Measurements from ENCODE around the gene JAM3. TPM values are rescaled to one million over a fixed set of nuclear protein-coding genes. Genes with fewer than 3 reads are reported as not detected.

Gene JAM3
- total RNA-seq, 1 donor from 2014 or later, result 17.6 TPM

DNA sequence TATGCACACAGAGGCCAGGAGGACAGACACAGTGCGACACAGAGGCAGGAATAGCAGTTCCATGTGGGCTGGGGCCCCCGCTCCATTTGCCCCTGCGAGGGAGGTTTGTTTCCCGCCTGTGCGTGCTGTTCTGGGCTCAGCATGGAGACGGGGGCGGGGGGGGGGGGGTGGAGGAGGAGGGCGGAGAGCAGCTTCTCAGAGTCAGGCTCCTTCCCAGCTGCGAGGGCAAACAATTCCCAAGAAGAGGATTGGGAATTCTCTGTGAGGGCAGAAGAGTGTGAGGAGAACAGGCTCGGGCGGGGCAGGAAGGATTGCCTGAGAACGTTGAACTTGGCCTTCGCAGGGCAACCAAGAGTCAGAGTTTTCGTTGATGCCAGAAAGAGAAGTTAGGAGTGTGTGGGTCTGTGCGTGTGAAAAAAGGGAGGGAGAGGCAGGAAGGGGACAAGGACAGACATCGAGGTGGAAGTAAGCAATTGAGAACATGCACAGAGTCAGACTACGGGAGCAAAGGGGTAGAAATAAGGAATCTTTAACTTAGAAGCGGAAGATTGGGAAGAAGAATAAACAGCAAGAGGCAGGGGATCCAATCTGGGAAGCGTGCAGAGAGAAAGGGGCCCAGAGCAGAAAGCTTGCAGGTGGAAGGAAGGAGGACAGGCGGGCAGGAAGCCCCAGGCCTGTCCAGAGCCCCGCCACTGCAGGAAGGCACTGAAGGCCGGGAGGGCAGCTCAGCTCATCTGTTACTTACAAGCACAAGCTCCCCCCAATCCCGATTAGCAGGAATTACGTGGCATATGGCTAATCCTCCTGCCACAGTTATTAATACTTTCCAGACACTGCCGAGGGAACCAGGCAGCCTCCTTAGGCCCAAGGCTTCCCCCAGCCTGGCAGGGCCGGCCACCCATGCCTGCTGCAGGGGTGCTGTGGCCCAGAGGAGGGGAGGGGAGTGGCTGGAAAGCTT lies 15.6 kb upstream of the JAM3 start:
- no peaks in the 10 kb centered on the region for H3K9me3 Mint-ChIP-seq
- ChIA-PET CTCF (interaction anchor here (1.0 kb wide), 1 partner anchor 86 kb away, joined by 3 read pairs; no protein-coding TSS in a partner anchor), POLR2A (no interaction called here)
- ATAC-seq (ENCODE audit: low read depth), result no peak
- H3K4me1 Mint-ChIP-seq, result peaks cover 2% of the 10 kb centered on the region
- DNase-seq, result no peak
- H3K4me3 Mint-ChIP-seq, result no peak overlapping the region
- H3K27ac Mint-ChIP-seq, result no peak overlapping the region
- H3K36me3 Mint-ChIP-seq (ENCODE audit: low read depth), result no peaks in the 10 kb centered on the region
- H3K27me3 Mint-ChIP-seq, result peaks cover 24% of the 10 kb centered on the region
- TF ChIP-seq, protein P1, sequence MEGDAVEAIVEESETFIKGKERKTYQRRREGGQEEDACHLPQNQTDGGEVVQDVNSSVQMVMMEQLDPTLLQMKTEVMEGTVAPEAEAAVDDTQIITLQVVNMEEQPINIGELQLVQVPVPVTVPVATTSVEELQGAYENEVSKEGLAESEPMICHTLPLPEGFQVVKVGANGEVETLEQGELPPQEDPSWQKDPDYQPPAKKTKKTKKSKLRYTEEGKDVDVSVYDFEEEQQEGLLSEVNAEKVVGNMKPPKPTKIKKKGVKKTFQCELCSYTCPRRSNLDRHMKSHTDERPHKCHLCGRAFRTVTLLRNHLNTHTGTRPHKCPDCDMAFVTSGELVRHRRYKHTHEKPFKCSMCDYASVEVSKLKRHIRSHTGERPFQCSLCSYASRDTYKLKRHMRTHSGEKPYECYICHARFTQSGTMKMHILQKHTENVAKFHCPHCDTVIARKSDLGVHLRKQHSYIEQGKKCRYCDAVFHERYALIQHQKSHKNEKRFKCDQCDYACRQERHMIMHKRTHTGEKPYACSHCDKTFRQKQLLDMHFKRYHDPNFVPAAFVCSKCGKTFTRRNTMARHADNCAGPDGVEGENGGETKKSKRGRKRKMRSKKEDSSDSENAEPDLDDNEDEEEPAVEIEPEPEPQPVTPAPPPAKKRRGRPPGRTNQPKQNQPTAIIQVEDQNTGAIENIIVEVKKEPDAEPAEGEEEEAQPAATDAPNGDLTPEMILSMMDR (IDR thresholded peaks at IDR 0.05), result no peak
- intact Hi-C loops (cut with micrococcal nuclease), result loop anchor here (5.0 kb wide), 1 partner anchor 174 kb away; no protein-coding TSS in a partner anchor

DNA sequence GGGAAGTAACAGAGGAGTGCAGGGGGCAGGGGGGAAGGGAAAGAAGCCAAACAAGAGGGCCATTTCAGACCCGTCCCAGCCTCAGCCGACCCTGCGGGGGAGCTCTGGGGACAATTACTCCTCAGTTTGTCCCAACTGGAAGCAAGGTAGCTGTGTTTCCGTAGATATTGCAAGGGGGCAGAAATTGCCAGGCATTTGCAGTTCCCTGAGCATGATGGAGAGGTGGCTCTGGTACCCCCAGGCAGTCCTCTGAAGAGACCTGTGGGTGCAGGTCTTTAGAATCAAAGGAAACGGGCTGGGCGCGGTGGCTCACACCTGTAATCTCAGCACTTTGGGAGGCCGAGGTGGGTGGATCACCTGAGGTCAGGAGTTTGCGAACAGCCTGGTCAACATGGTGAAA lies 13.8 kb upstream of the JAM3 start:
- H3K27ac Mint-ChIP-seq, result peak overlapping the region; percentile 22
- ChIA-PET POLR2A (no interaction called here), CTCF (no interaction called here)
- H3K4me3 Mint-ChIP-seq, result no peak overlapping the region
- no peaks in the 10 kb centered on the region for H3K36me3 Mint-ChIP-seq (ENCODE audit: low read depth)
- no peak for DNase-seq
- ATAC-seq (ENCODE audit: low read depth), result no peak
- intact Hi-C loops (cut with micrococcal nuclease), result no loop called here
- TF ChIP-seq, protein P1 (IDR thresholded peaks at IDR 0.05), result no peak
- H3K4me1 Mint-ChIP-seq, result peaks cover 2% of the 10 kb centered on the region
- peaks cover 23% of the 10 kb centered on the region for H3K27me3 Mint-ChIP-seq
- no peaks in the 10 kb centered on the region for H3K9me3 Mint-ChIP-seq

DNA sequence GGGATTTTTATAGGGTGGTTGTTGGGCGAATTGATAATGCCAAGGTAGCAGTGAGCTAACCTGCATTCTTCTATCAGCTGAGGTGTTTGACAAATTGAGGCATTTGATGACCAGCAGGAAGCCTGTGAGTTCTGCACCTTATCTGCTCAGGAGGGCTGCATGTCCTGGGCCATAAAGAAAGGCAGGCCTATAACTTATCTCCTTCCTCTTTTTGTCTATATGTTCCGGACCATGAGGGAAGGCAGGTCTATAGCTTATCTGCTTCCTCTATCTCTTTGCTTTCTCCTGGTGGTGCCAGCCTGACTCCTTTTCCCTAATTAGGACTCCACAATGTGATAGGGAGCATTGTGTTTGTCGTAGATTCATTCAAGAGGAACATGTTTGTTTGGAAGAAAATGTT lies 8.6 kb upstream of the JAM3 start:
- TF ChIP-seq, protein P1 (IDR thresholded peaks at IDR 0.05), result no peak
- Mint-ChIP-seq H3K4me3 (no peak overlapping the region), H3K36me3 (ENCODE audit: low read depth) (no peaks in the 10 kb centered on the region), H3K27me3 (peaks cover 29% of the 10 kb centered on the region), H3K4me1 (no peaks in the 10 kb centered on the region), H3K27ac (no peak overlapping the region), H3K9me3 (no peaks in the 10 kb centered on the region)
- intact Hi-C loops (cut with micrococcal nuclease), result no loop called here
- POLR2A ChIA-PET, result no interaction called here
- ATAC-seq (ENCODE audit: low read depth) (no peak), DNase-seq (no peak)
- CTCF ChIA-PET, result interaction anchor here (2.1 kb wide), 1 partner anchor 10 kb away, joined by 14 read pairs; no protein-coding TSS in a partner anchor

DNA sequence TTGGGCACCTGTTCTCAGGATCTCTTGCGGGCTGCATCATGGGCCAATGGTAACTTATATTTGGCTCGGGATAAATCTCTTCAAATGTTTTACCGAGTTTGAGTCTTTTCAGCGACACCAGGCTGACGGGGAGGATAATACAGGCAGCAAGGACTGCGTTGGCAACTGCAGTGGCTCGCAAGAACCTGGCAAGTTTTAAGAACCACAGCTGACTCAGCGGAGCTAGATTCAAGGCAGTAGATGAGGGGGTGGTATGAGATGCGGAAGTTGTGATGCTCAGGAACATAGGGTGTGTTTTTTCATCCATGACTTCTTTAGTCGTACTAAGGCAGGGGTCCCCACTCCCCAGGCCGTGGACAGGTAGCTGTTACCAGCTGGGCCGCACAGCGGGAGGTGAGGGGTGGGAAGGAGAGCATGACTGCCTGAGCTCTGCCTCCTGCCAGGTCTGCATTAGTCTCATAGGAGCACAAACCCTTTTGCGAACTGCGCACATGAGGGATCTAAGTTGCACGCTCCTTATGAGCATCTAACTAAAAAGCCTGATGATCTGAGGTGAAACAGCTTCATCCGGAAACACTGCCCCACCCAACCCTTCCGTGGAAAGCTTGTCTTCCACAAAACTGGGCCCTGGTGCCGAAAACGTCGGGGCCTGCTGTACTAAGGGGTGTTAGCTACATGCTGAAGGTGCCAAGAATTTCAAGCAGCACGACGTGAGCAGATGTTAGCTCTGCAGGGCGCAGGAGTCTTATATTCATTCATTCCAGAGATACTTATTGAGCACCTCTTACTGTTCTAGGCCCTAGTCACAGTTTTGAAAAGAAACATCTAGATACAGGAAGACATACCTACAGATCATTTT lies 6.4 kb upstream of the JAM3 start:
- H3K4me1 Mint-ChIP-seq, result no peaks in the 10 kb centered on the region
- H3K27me3 Mint-ChIP-seq, result peaks cover 33% of the 10 kb centered on the region
- CTCF ChIA-PET, result interaction anchor here (2.1 kb wide), 1 partner anchor 12 kb away, joined by 14 read pairs; no protein-coding TSS in a partner anchor
- H3K36me3 Mint-ChIP-seq (ENCODE audit: low read depth), result no peaks in the 10 kb centered on the region
- POLR2A ChIA-PET, result no interaction called here
- intact Hi-C loops (cut with micrococcal nuclease), result no loop called here
- TF ChIP-seq, protein P1 (IDR thresholded peaks at IDR 0.05), result no peak
- H3K9me3 Mint-ChIP-seq, result no peaks in the 10 kb centered on the region
- H3K4me3 Mint-ChIP-seq, result no peak overlapping the region
- no peak for ATAC-seq (ENCODE audit: low read depth)
- DNase-seq, result no peak
- H3K27ac Mint-ChIP-seq, result no peak overlapping the region

DNA sequence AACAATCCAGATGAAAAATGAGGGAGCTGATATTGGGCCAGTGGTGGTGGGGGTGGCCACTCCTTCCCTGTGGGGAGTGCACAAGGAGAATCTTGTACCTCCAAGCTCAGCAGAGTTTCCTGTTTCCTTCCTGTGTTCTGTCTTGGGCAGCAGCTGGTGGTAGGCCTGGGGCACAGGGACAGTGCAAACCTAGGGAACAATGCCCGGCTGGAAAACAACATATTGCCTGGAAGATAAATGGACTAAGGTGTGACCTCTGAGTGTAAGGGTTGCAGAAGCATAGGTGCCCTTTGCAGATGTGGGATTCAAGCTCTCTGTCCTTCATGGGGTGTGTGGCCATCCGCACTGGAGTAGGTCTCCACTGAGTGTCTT lies 5.8 kb upstream of the JAM3 start:
- TF ChIP-seq, protein P1 (IDR thresholded peaks at IDR 0.05), result no peak
- Mint-ChIP-seq H3K4me3 (no peak overlapping the region), H3K27ac (no peak overlapping the region), H3K4me1 (no peaks in the 10 kb centered on the region), H3K36me3 (ENCODE audit: low read depth) (no peaks in the 10 kb centered on the region), H3K9me3 (no peaks in the 10 kb centered on the region), H3K27me3 (peaks cover 27% of the 10 kb centered on the region)
- DNase-seq (no peak), ATAC-seq (ENCODE audit: low read depth) (no peak)
- intact Hi-C loops (cut with micrococcal nuclease), result no loop called here
- ChIA-PET CTCF (no interaction called here), POLR2A (no interaction called here)

Data from activated B cell treated with CpG ODN at 0.5 μM for 24 hours (primary cell).